ENCODE data around the gene CMC1. TPM values are rescaled to one million over a fixed set of nuclear protein-coding genes. Genes with fewer than 3 reads are reported as not detected.
A peak's percentile ranks its signal among the peaks of the same experiment; 100 is the strongest.

CMC1 gene
- total RNA-seq, 1 experiment from 2014 or later, result 17.4 TPM

- DNase-seq (ENCODE audit: low read depth), result no peak
Observed at GRCh38 chr3:28295898-28296490, 54.6 kb downstream of the CMC1 start.

- DNase-seq (ENCODE audit: low read depth), result no peak
Observed at GRCh38 chr3:28299705-28300104, 58.3 kb downstream of the CMC1 start.

- no peak for DNase-seq (ENCODE audit: low read depth)
Observed at GRCh38 chr3:28300345-28300962, 59.0 kb downstream of the CMC1 start.

GRCh38 chr3:28301688-28302087, 60.3 kb downstream of the CMC1 start:
- DNase-seq (ENCODE audit: low read depth), result no peak

GRCh38 chr3:28308196-28308595, 66.8 kb downstream of the CMC1 start:
- no peak for DNase-seq (ENCODE audit: low read depth)

GRCh38 chr3:28315711-28316110, 74.3 kb downstream of the CMC1 start:
- DNase-seq (ENCODE audit: low read depth), result no peak

- no peak for DNase-seq (ENCODE audit: low read depth)
Observed at GRCh38 chr3:28316226-28316625, 74.8 kb downstream of the CMC1 start.

- DNase-seq (ENCODE audit: low read depth), result no peak
Observed at GRCh38 chr3:28317438-28318022, 76.1 kb downstream of the CMC1 start.

- no peak for DNase-seq (ENCODE audit: low read depth)
Observed at GRCh38 chr3:28320981-28321380, 79.6 kb downstream of the CMC1 start.

- DNase-seq (ENCODE audit: low read depth), result no peak
Observed at GRCh38 chr3:28322464-28322863, 81.0 kb downstream of the CMC1 start.

- DNase-seq (ENCODE audit: low read depth), result no peak
Observed at GRCh38 chr3:28326458-28326926, 85.1 kb downstream of the CMC1 start.

GRCh38 chr3:28328188-28329151, 87.1 kb downstream of the CMC1 start:
- DNase-seq (ENCODE audit: low read depth), result no peak

GRCh38 chr3:28334552-28334951, 93.1 kb downstream of the CMC1 start:
- DNase-seq (ENCODE audit: low read depth), result no peak

- DNase-seq (ENCODE audit: low read depth), result no peak
Observed at GRCh38 chr3:28335246-28335645, 93.8 kb downstream of the CMC1 start.

GRCh38 chr3:28337230-28337629, 95.8 kb downstream of the CMC1 start:
- no peak for DNase-seq (ENCODE audit: low read depth)

- DNase-seq (ENCODE audit: low read depth), result no peak
Observed at GRCh38 chr3:28343144-28343543, 101.7 kb downstream of the CMC1 start.

GRCh38 chr3:28345690-28346089, 104.3 kb downstream of the CMC1 start:
- DNase-seq (ENCODE audit: low read depth), result no peak

- DNase-seq (ENCODE audit: low read depth), result no peak
Observed at GRCh38 chr3:28347374-28348264, 106.2 kb downstream of the CMC1 start.

GRCh38 chr3:28348265-28348628, 106.8 kb downstream of the CMC1 start:
- no peak for DNase-seq (ENCODE audit: low read depth)

GRCh38 chr3:28348629-28349468, 107.4 kb downstream of the CMC1 start, which contains the start of the genes AZI2 and ZCWPW2:
TSS of gene AZI2 (minus strand) at chr3:28348824. CDS start at chr3:28340617, 8,207 bp downstream.
TSS of gene ZCWPW2 (plus strand) at chr3:28348721. CDS start at chr3:28413069, 64,348 bp downstream.
- peak; percentile 95 for DNase-seq (ENCODE audit: low read depth)

All from HT1080 (cell line).